Fibroblast of lung (primary cell): ENCODE data around the gene MED15.

Experiments used
- EZH2 ChIP-seq: IDR thresholded peaks from 2 replicates; pipeline ENCODE4 v1.5.1; 2012; ENCODE audit warnings: low read length, control low read depth, mild to moderate bottlenecking; ENCODE audit errors: missing control alignments
- TF ChIP-seq, protein P1 (sequence below), 2 donors: IDR thresholded peaks in 1 of 2; conservative IDR thresholded peaks in 1 of 2; 1 replicate in 1 of 2; 2 replicates in 1 of 2; pipeline ENCODE4 v1.5.1; 2011 to 2012; ENCODE audit warnings: low read length in 2 of 2, control low read depth in 1 of 2, inconsistent platforms in 1 of 2, low read depth in 1 of 2, mild to moderate bottlenecking in 1 of 2

DNA sequence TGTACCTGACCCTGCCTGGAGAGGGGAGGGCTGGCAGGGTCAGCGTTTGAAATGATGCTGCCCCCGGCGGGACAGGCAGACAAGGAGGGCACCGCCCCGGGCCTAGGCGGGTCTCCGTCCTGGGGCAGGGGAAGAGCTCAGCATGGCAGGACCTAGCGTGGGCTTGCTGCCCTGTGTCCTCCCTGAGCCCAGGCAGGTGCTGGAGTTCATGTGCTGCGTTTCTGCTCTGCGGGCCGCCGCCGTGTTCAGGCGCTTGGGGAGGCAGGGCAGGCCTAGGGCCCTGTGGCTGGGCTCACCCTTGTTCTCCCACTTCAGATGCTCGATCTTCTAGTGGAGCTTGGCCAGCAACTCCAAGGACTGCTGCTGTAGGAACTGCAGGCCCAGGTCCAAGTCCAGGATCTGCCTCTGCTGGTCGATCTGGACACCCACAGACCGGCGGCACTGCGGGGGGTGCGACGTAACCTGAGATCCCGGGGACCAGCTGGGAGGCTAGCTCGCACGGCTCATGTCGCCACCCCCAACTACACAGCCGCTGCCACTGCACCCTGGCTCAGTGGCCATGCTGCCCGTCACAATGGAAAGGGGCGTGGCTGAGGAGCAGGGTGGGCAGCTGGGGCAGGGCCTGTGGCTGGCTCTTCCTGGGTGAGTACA is 84.4 kb downstream of the MED15 start:
- TF ChIP-seq, protein P1, sequence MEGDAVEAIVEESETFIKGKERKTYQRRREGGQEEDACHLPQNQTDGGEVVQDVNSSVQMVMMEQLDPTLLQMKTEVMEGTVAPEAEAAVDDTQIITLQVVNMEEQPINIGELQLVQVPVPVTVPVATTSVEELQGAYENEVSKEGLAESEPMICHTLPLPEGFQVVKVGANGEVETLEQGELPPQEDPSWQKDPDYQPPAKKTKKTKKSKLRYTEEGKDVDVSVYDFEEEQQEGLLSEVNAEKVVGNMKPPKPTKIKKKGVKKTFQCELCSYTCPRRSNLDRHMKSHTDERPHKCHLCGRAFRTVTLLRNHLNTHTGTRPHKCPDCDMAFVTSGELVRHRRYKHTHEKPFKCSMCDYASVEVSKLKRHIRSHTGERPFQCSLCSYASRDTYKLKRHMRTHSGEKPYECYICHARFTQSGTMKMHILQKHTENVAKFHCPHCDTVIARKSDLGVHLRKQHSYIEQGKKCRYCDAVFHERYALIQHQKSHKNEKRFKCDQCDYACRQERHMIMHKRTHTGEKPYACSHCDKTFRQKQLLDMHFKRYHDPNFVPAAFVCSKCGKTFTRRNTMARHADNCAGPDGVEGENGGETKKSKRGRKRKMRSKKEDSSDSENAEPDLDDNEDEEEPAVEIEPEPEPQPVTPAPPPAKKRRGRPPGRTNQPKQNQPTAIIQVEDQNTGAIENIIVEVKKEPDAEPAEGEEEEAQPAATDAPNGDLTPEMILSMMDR (conservative IDR thresholded peaks at IDR 0.05 in 1 of 2, IDR thresholded peaks at IDR 0.05 in 1 of 2; ENCODE audit: low read depth in 1 of 2, low read length in 2 of 2), result peak in 1 of 2 donors; percentile 20
- TF ChIP-seq EZH2, result no peak
